Prostate gland (tissue), 2 donors: Measurements from ENCODE around the gene KLF11. TPM values are rescaled to one million over a fixed set of nuclear protein-coding genes. Genes with fewer than 3 reads are reported as not detected.

ENCODE experiments used
- DNase-seq: peaks from one replicate; pipeline ENCODE4 v3.0.0-alpha.2; 2019; ENCODE audit warnings: low spot score
- H3K27ac ChIP-seq, 2 donors: fragments of 200-600 bp; sonication (generic); 2 replicates each; pipeline ENCODE4 v1.5.1; 2017 to 2019
- H3K27me3 ChIP-seq: fragments of 200-600 bp; sonication (generic); replicated peaks from 2 replicates; pipeline ENCODE4 v1.5.1; 2019; ENCODE audit not compliant: insufficient read depth
- H3K36me3 ChIP-seq, 2 donors: fragments of 200-600 bp; sonication (generic); 1 replicate in 1 of 2; 2 replicates in 1 of 2; pipeline versions ENCODE4 v1.5.1 to v1.8.1; 2017 to 2019
- H3K4me1 ChIP-seq: fragments of 200-600 bp; sonication (generic); replicated peaks from 2 replicates; pipeline ENCODE4 v1.5.1; 2019
- H3K4me3 ChIP-seq, 2 donors: fragments of 200-600 bp; sonication (generic); 2 replicates each; pipeline ENCODE4 v1.5.1; 2017 to 2019
- H3K9me3 ChIP-seq: fragments of 200-600 bp; sonication (generic); 2 replicates; pipeline ENCODE4 v1.5.1; 2017
- CTCF ChIP-seq, 4 experiments: fragments of 200-600 bp in 2 of 4; fragments of 450-650 bp in 2 of 4; sonication (generic) in 2 of 4; IDR thresholded peaks; 1 replicate in 3 of 4; 2 replicates in 1 of 4; pipeline ENCODE4 v1.5.1; 2016 to 2019; ENCODE audit warnings: antibody characterized with exemption in 4 of 4, mild to moderate bottlenecking in 2 of 4, moderate library complexity in 2 of 4
- POLR2A ChIP-seq: fragments of 450-650 bp; IDR thresholded peaks from one replicate; pipeline ENCODE4 v1.6.1; 2016; ENCODE audit warnings: antibody characterized with exemption, mild to moderate bottlenecking
- POLR2AphosphoS5 ChIP-seq: sonication (generic); formaldehyde crosslinking; IDR thresholded peaks from one replicate; pipeline ENCODE4 v1.6.1; 2017; ENCODE audit warnings: antibody characterized with exemption
- WGBS: methylation state at CpG from one replicate; pipeline ENCODE4 v1.1.5; 2018; 5-methylcytosine and 5-hydroxymethylcytosine counted together
- intact Hi-C: fragments of 100-400 bp; cut with DNase I; formaldehyde crosslinking; loops from one replicate; pipeline ENCODE4 v1.14.2; 2022
- total RNA-seq, 2 donors: library from RNA; depleted of rRNA; stranded (reverse); fragments of >200 nt; gene quantifications; one replicate each; pipeline ENCODE4 v1.1.0, GENCODE V29; 2016

KLF11 gene
- total RNA-seq, 2 donors from 2014 or later: 4.3 to 37.9 TPM

DNA sequence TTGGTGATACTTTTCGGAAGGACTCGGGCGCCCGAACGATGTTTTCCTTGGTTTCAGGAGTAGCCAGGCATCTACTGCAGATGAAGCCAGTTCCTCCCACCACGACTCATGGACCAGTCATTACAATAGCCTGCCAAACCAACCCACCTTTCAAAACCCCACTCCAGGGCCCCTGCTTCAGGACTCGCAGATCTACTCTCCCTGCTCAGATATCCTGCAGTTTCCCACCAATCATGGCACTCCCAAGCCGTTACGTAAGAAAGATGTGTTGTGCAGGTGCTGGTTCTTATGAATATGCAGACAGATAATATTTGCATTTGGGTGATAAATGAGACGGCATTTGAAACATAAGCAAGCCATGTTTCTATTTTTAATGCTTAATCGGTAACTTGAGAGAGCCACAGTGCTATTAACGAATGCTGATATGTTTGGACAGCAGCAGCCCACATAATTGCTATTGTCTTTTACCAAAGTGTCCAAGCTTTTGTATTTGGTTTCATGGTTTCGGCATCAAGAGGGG lies 40.4 kb downstream of the KLF11 start:
- WGBS: 41% methylated on average over 13 of the region's 13 CpGs
- Histone ChIP-seq H3K36me3 (no peaks in the 10 kb centered on the region), H3K9me3 (no peaks in the 10 kb centered on the region), H3K4me1 (no peaks in the 10 kb centered on the region), H3K4me3 (no peak overlapping the region), H3K27ac (no peak overlapping the region), H3K27me3 (peaks cover 7% of the 10 kb centered on the region)
- no peak for TF ChIP-seq CTCF (IDR thresholded peaks at IDR 0.05)
- TF ChIP-seq POLR2A: no peak
- TF ChIP-seq POLR2AphosphoS5: no peak
- DNase-seq: no peak
- intact Hi-C loops: no loop called here

DNA sequence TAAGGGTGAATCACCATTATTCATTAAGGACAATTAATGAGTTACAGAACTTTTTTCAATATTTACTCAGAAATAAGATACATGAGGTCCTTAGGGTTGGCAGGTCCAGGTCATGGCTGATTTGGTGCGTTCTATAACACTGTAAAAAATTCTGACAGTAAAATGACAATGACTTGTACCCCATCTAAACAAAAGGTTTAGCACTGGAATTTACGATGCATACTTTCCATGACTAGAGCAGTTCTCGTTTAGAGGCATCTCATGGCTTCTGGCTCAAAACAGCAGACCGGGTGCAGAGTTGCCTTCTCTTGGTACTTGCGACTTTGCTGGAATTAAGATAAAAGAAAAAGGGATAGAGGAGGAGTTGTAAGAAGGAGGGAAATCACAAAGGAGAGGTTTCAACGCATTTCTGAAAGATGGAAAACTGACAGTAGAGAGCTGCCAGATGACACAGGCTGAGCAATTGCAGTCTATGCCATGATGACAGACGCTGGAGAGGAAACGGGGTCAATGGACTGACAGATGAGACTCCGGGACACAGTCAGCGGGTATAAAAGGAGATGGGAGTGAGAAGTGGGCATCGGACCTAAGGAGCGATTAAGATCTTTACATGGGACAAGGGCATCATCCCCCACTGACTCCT lies 41.0 kb downstream of the KLF11 start:
- H3K9me3 ChIP-seq: no peaks in the 10 kb centered on the region
- H3K27me3 ChIP-seq: peaks cover 7% of the 10 kb centered on the region
- H3K4me3 ChIP-seq: no peak overlapping the region
- WGBS: 46% methylated on average over 12 of the region's 12 CpGs
- no peaks in the 10 kb centered on the region for H3K4me1 ChIP-seq
- no peak for DNase-seq
- no peak overlapping the region for H3K27ac ChIP-seq
- no peaks in the 10 kb centered on the region for H3K36me3 ChIP-seq
- intact Hi-C loops: no loop called here
- TF ChIP-seq POLR2AphosphoS5 (no peak), POLR2A (no peak), CTCF (IDR thresholded peaks at IDR 0.05) (no peak)

DNA sequence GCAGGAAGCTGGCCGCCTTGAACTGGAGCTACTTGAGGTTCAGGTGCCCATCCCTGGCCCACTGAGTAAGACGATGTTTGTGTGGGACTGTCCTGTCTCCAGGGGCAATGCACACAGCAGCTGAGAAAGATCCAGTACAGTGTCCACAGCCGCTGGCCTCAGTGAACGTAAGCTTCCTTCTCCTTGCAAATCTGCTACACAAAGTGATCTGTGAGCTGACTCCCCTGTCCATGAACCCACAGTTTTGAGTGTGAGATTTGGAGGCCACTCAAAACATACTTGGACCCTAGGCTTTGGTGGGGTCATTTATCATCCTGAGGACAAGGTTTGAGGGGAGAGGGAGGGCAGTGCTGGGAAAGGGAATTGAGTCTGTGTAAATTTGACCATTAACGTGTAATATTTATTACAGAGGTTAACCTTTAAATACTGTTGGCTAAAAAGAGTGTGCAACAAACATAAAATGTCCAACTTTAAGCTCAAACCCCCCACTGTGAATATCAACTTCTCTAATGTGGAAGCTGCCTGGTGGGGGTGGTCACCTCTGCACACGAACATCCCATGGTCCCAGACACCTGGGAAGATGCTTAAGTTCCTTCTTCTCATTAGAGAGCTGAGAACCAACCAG lies 41.8 kb downstream of the KLF11 start:
- intact Hi-C loops: no loop called here
- H3K36me3 ChIP-seq: no peaks in the 10 kb centered on the region
- 71% methylated on average over 6 of the region's 6 CpGs for WGBS
- no peaks in the 10 kb centered on the region for H3K9me3 ChIP-seq
- no peak for DNase-seq
- H3K4me1 ChIP-seq: no peaks in the 10 kb centered on the region
- TF ChIP-seq POLR2A (no peak), POLR2AphosphoS5 (no peak), CTCF (IDR thresholded peaks at IDR 0.05) (no peak)
- no peak overlapping the region for H3K4me3 ChIP-seq
- no peak overlapping the region for H3K27ac ChIP-seq
- H3K27me3 ChIP-seq: peaks cover 7% of the 10 kb centered on the region

- H3K4me1 ChIP-seq: no peaks in the 10 kb centered on the region
- 85% methylated on average over 11 of the region's 11 CpGs for WGBS
These were observed 42.3 kb downstream of the KLF11 start for GRCh38 chr2:10085668-10086059.

More at GRCh38 chr2:10085668-10086059, 42.3 kb downstream of the KLF11 start:
- intact Hi-C loops: no loop called here
- no peak for TF ChIP-seq CTCF (IDR thresholded peaks at IDR 0.05)
- no peak for TF ChIP-seq POLR2AphosphoS5
- TF ChIP-seq POLR2A: no peak
- no peak for DNase-seq
- no peak overlapping the region for H3K4me3 ChIP-seq
- no peak overlapping the region for H3K27ac ChIP-seq
- H3K36me3 ChIP-seq: no peaks in the 10 kb centered on the region
- peaks cover 7% of the 10 kb centered on the region for H3K27me3 ChIP-seq
- no peaks in the 10 kb centered on the region for H3K9me3 ChIP-seq
